Activated B cell treated with CpG ODN at 0.5 μM for 24 hours (primary cell): ENCODE results near the gene PROS1. TPM values are rescaled to one million over a fixed set of nuclear protein-coding genes. Genes with fewer than 3 reads are reported as not detected.
"Not testable (repeated sequence)": the region's sequence is repeated elsewhere in the genome, so short reads cannot be mapped to it uniquely, and the experiment has no call there.

Experiments
- ATAC-seq: fragments of 200-7000 bp; cut with Tn5 transposase; one replicate; pipeline ENCODE4 v1.10.0; 2021; ENCODE audit warnings: low read depth, mild to moderate bottlenecking, moderate library complexity
- CTCF ChIA-PET: fragments of 350-600 bp; sonication (Branson Sonifier 250); formaldehyde crosslinking; loops from one replicate; lab custom pipeline; 2021; ENCODE audit warnings: antibody characterized with exemption; lab: Charles Lee
- POLR2A ChIA-PET: fragments of 350-600 bp; sonication (Branson Sonifier 250); formaldehyde crosslinking; loops from one replicate; lab custom pipeline; 2021; ENCODE audit warnings: antibody characterized with exemption; lab: Charles Lee
- DNase-seq: peaks from one replicate; pipeline ENCODE4 v3.0.0; 2022
- H3K27ac Mint-ChIP-seq: one replicate; pipeline ENCODE4 v1.8.0; 2020; ENCODE audit warnings: mixed read lengths
- H3K27me3 Mint-ChIP-seq: one replicate; pipeline ENCODE4 v1.8.0; 2021; ENCODE audit warnings: mixed read lengths
- H3K36me3 Mint-ChIP-seq: one replicate; pipeline ENCODE4 v1.8.0; 2021; ENCODE audit warnings: low read depth, mixed read lengths
- H3K4me1 Mint-ChIP-seq: one replicate; pipeline ENCODE4 v1.8.0; 2021; ENCODE audit warnings: mixed read lengths
- H3K4me3 Mint-ChIP-seq: one replicate; pipeline ENCODE4 v1.8.0; 2020; ENCODE audit warnings: mild to moderate bottlenecking, mixed read lengths
- H3K9me3 Mint-ChIP-seq: one replicate; pipeline ENCODE4 v1.8.0; 2020; ENCODE audit warnings: mixed read lengths
- intact Hi-C: fragments of 100-400 bp; cut with micrococcal nuclease; formaldehyde crosslinking; loops from one replicate; pipeline ENCODE4 v1.15.1; 2024
- total RNA-seq: library from RNA; stranded (reverse); gene quantifications from 2 replicates; pipeline ENCODE4 v1.2.3, GENCODE V29; 2022
- TF ChIP-seq, protein P1 (sequence below): fragments of 200-600 bp; IDR thresholded peaks from one replicate; pipeline ENCODE4 v1.8.0; 2022; ENCODE audit warnings: antibody characterized with exemption, mild to moderate bottlenecking

The PROS1 gene
- total RNA-seq, 1 donor from 2014 or later = not detected

DNA sequence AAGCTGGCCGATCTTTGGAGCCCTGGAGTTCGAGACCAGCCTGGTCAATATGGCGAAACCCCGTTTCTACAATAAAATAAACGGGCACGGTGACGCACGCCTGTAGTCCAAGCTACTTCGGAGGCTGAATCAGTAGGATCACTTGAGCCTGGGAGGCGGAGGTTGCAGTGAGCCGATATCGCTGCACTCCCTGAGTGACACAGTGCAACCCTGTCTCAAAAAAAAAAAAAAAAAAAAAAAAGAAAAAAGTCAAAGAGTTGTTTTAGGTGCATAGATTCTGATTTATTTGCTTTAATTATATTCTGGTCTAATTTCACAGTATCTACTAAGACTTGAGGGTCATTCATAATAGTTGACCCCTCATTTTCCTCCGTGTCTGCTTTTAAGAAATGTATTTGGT lies 8.0 kb upstream of the PROS1 start:
- no peak for ATAC-seq
- intact Hi-C loops = loop anchor here (2.0 kb wide), 1 partner anchor 23 kb away; no protein-coding TSS in a partner anchor
- Mint-ChIP-seq H3K4me1 (peaks cover 14% of the 10 kb centered on the region), H3K36me3 (no peaks in the 10 kb centered on the region), H3K4me3 (no peak overlapping the region), H3K9me3 (no peaks in the 10 kb centered on the region), H3K27ac (no peak overlapping the region), H3K27me3 (no peaks in the 10 kb centered on the region)
- DNase-seq = no peak
- POLR2A ChIA-PET = no interaction called here
- TF ChIP-seq, protein P1, sequence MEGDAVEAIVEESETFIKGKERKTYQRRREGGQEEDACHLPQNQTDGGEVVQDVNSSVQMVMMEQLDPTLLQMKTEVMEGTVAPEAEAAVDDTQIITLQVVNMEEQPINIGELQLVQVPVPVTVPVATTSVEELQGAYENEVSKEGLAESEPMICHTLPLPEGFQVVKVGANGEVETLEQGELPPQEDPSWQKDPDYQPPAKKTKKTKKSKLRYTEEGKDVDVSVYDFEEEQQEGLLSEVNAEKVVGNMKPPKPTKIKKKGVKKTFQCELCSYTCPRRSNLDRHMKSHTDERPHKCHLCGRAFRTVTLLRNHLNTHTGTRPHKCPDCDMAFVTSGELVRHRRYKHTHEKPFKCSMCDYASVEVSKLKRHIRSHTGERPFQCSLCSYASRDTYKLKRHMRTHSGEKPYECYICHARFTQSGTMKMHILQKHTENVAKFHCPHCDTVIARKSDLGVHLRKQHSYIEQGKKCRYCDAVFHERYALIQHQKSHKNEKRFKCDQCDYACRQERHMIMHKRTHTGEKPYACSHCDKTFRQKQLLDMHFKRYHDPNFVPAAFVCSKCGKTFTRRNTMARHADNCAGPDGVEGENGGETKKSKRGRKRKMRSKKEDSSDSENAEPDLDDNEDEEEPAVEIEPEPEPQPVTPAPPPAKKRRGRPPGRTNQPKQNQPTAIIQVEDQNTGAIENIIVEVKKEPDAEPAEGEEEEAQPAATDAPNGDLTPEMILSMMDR = no peak
- CTCF ChIA-PET = no interaction called here

DNA sequence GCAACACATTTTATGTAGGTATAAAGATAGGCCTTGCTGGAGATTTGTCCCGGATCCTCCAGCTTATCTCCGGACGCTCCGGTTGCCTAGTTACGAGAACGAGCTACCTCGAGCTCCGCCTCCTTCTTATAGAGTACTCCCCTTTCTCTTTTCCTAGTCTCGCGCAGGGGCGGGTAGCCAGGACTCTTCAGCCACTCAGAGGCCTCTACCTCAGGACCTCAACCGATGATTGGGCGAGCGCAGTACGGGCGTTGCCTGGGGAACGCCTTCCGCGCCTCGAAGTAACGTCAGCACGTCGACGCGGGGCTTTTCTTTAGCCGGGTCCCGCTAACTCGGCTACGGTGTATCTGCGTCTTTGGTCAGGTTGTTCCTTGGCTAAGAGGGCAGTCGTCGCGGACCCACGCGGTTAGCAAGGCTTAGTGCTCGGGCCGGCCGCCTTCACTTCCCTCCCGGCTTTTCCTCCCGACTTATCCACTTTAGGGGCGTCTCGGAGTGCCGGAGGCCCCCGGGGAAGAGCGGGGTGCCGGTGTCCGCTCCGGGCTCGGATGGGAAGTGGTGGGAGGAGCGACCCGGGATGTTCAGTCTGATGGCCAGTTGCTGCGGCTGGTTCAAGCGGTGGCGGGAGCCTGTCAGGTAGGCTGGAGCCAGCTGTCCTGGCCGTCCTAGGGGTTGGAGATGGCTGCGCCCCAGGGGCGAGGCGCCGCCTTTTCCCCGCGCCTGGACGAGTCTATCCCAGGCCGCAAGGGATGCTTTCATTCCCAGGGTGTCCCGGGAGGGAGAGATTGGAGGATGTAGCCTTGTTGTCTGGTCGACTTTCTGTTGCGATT lies 6.4 kb upstream of the PROS1 start, which contains the start of gene ARL13B:
Gene ARL13B, plus strand, starts transcription at position 306 of the 827 bp plus-strand sequence. Its CDS starts 269 bp downstream, at position 575.
- Mint-ChIP-seq H3K36me3 (no peaks in the 10 kb centered on the region), H3K4me3 (peak within 1 kb of the TSS; percentile 89), H3K27me3 (no peaks in the 10 kb centered on the region), H3K27ac (peak within 1 kb of the TSS; percentile 89), H3K4me1 (peaks cover 14% of the 10 kb centered on the region), H3K9me3 (no peaks in the 10 kb centered on the region)
- DNase-seq = peak; percentile 81
- TF ChIP-seq, protein P1 = no peak
- POLR2A ChIA-PET = interaction anchor here (0.6 to 1.5 kb wide), 3 partner anchors 9 to 83 kb away, joined by 5 to 16 read pairs (median 6); partner anchors contain the start of genes DHFR2 and NSUN3
- ATAC-seq = peak; percentile 100
- CTCF ChIA-PET = interaction anchor here (1.4 kb wide), 1 partner anchor 83 kb away, joined by 5 read pairs; the partner anchor contains the start of genes DHFR2 and NSUN3
- intact Hi-C loops = loop anchor here (1.0 to 2.0 kb wide), 2 partner anchors 25 to 82 kb away; partner anchors contain the start of gene DHFR2

DNA sequence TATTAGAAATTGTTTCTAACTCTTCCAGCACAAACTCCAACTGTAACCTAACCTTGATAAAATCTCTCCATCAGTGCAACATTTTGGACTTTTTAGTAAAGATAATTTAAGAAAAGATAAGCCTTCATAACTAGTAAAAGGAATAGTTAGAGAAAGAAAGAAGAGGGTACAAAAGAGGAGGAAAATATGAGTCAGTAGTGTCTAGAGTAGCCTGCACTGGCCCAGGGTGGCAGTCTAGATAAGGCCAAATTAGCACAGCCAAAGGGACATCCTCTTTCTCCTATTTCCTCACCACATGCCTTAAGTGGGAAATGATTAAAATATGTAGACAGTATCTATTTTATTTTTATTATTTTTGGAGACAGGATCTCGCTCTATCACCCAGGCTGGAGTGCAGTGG lies 3.7 kb downstream of the PROS1 start:
- DNase-seq (no peak), ATAC-seq (no peak)
- Mint-ChIP-seq H3K9me3 (no peaks in the 10 kb centered on the region), H3K36me3 (no peaks in the 10 kb centered on the region), H3K27me3 (peaks cover 18% of the 10 kb centered on the region), H3K4me1 (peaks cover 11% of the 10 kb centered on the region), H3K4me3 (no peak overlapping the region), H3K27ac (no peak overlapping the region)
- intact Hi-C loops = no loop called here
- POLR2A ChIA-PET = no interaction called here
- CTCF ChIA-PET = no interaction called here
- TF ChIP-seq, protein P1 = no peak

DNA sequence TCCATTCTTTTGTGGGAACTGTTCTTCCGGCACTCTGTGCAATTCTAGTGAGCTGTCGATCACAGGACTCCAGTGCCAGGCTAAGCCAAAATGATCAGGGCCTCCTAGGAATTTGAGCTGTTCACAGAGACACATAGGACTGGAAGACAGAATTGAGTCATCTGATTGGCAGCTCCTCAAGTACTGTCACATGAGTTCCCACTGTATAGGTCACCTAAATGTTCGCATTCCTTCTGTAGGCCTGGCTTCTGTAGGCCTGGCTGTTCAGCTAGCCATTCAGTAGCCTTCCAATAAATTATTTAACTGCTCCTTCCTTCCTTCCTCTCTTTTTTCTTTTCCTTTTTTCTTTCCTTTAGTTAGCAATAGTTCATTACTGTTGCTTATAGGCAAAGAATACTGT lies 4.3 kb downstream of the PROS1 start:
- intact Hi-C loops = no loop called here
- ATAC-seq = no peak
- CTCF ChIA-PET = no interaction called here
- Mint-ChIP-seq H3K27ac (no peak overlapping the region), H3K36me3 (no peaks in the 10 kb centered on the region), H3K4me3 (no peak overlapping the region), H3K9me3 (no peaks in the 10 kb centered on the region), H3K4me1 (peaks cover 11% of the 10 kb centered on the region), H3K27me3 (peaks cover 18% of the 10 kb centered on the region)
- TF ChIP-seq, protein P1 = no peak
- POLR2A ChIA-PET = no interaction called here
- DNase-seq = no peak

DNA sequence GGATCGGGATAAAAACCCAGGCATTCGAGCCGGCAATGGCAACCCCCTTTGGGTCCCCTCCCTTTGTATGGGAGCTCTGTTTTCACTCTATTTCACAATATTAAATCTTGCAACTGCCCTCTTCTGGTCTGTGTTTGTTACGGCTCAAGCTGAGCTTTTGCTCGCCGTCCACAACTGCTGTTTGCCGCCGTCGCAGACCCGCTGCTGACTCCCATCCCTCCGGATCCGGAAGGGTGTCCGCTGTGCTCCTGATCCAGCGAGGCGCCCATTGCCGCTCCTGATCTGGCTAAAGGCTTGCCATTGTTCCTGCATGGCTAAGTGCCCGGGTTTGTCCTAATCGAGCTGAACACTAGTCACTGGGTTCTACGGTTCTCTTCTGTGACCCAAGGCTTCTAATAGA lies 8.6 kb downstream of the PROS1 start:
- H3K27ac Mint-ChIP-seq, intact Hi-C loops: not testable (repeated sequence)

More for the DNA sequence above, 8.6 kb downstream of the PROS1 start:
- H3K9me3 Mint-ChIP-seq, H3K4me1 Mint-ChIP-seq, ATAC-seq, DNase-seq, H3K4me3 Mint-ChIP-seq, CTCF ChIA-PET, H3K27me3 Mint-ChIP-seq, H3K36me3 Mint-ChIP-seq, POLR2A ChIA-PET: not testable (repeated sequence)
